ENCODE data around the gene DHRSX.

GRCh38 chrX:2418000-2418399, 82.8 kb downstream of the DHRSX start:
- TF ChIP-seq REST (IDR thresholded peaks at IDR 0.05) (no peak), ZFP36 (IDR thresholded peaks at IDR 0.05; ENCODE audit: borderline replicate concordance, partially characterized antibody) (no peak), CHD2 (IDR thresholded peaks at IDR 0.05; ENCODE audit: low read length, partially characterized antibody) (no peak), NR3C1 (IDR thresholded peaks at IDR 0.05) (no peak), CTCF (IDR thresholded peaks at IDR 0.05) (no peak), POLR2A (IDR thresholded peaks at IDR 0.05; ENCODE audit: low read length) (no peak), MAZ (IDR thresholded peaks at IDR 0.05; ENCODE audit: borderline replicate concordance, low read depth, low read length) (no peak), NFE2L2 (conservative IDR thresholded peaks at IDR 0.05; ENCODE audit: low read length) (no peak), MAFK (IDR thresholded peaks at IDR 0.05; ENCODE audit: partially characterized antibody) (no peak), USF2 (IDR thresholded peaks at IDR 0.05) (no peak), EP300 (IDR thresholded peaks at IDR 0.05) (no peak), ZSCAN20 (CRISPR knock-in tag; IDR thresholded peaks at IDR 0.05) (no peak), SREBF2 (IDR thresholded peaks at IDR 0.05) (no peak), ESRRA (IDR thresholded peaks at IDR 0.05; ENCODE audit: borderline replicate concordance, low read length) (no peak)

All from A549 (cell line).